HPDE6-E6E7 (cell line): ENCODE results near the gene SLC52A1.
"Not testable (repeated sequence)": the region's sequence is repeated elsewhere in the genome, so short reads cannot be mapped to it uniquely, and the experiment has no call there.

ENCODE experiments used
- DNase-seq: peaks from one replicate; pipeline ENCODE4 v3.0.0; 2011; ENCODE audit warnings: missing footprints; ENCODE audit errors: extremely low spot score

SLC52A1 gene

DNA sequence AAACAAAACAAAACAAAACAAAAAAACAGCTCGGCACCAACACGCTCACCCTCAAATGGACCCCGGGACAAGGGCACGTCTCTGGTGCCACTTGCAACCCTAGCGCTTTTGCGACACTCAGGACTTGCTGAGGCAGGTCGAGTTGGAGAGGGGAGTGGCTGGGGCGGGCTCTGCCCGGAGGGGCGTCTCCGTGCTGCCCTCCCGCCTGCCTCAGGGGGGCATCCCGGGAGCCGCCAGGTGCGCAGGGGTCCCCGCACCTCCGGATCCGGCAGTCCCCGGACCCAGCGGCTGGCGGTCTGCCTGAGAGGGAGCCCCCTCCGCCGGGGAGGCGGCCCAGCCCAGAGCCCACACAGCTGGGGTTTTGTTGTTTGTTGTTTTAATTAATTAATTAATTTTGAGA, at the start of gene SLC52A1:
SLC52A1 (minus strand) TSS at position 112 of the 400 bp plus-strand sequence. CDS start 820 bp downstream, outside the sequence.
- DNase-seq: no peak

DNA sequence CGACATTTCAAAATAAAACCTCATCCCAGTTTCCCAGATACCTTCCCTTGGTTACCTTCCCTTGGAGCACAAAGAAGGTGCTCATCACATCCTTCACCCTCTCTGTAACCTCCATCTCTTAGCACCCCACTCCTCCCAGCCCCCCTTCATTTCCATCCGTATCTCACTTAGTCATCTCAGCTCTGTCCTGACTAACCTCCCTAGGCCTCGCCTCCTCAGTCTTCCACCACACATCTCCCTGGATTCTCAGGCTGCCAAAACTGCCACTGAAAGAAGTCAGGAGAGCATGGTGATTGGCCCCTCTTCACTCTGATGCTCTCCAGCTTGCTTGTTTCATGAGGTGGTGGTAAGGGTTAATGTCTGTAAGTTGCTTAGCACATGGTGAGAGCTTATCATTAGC, 45.4 kb upstream of the SLC52A1 start:
- no peak for DNase-seq

DNA sequence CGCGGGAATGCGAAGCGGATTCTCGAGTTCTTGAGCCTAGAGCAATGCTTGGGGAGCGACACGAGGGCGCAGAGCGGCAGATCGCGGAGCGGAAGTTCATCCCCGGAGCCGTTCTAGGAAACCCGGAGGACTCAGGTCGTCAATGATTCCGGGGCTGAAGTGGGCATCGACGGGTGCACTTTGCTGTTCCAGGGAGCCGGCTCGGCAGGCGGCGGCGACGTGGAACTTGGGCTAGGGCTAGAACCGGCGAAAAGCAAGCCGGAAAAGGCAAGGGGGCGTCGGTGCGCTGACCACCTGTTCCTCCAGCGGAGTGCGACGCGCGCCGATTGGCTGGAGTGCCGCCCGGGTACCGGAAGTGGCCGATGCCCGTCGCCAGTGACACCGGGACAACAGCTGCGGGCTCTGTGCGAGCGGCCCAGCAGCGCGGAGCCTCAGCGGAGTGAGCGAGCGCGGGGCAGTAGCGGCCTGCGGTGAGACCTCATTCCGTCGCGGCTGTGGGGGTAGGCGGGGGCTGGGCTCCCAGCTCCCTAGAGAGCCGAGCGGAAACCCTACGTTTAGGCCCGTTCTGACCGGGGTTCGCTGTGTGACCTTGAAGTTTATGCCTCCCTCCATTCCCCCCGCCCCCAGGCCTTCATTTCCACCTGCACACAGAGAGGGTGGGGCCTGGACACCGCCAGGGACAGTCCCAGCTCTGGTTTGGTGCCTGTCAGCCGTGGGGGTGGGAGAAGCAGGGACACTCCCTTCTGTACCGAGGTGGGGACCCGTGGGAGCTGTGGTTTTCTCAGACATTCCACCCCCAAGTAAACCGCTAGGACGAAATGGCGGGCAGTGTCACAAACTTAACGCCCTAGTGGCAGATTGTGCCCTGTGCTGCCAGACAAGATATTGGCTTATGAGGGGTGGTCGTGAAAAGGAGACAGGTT, 43.1 kb upstream of the SLC52A1 start, which contains the start of gene ZFP3:
ZFP3 (plus strand) TSS at position 362 of the 923 bp plus-strand sequence. CDS start 13,038 bp downstream, outside the sequence.
- peak; percentile 63 for DNase-seq

DNA sequence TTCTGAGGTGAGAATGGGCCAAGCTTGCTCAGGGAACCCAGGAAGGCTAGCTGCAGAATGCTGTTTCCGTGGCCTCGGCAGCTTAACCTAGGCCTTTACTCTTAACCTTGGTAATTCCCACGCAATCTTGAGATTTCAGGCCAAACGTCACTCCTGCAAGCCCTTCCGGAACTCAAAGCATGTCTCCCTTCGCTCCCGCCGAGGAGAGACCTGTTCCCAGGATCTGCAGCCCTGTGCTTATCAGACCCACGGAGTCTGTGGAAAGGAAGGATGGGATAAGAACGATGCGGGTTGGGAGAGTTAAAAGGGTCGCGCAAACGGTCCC, 42.5 kb upstream of the SLC52A1 start:
- no peak for DNase-seq

DNA sequence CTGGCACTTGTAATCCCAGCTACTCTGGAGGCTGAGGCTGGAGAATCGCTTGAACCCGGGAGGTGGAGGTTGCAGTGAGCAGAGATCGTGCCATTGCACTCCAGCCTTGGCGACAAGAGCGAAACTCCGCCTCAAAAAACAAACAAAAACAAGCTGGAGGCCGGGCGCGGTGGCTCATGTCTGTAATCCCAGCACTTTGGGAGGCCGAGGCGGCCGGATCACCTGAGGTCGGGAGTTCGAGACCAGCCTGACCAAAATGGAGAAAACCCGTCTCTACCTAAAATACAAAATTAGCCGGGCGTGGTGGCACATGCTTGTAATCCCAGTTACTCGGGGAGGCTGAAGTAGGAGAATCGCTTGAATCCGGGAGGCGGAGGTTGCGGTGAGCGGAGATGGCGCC, 42.0 kb upstream of the SLC52A1 start:
- not testable (repeated sequence) for DNase-seq

DNA sequence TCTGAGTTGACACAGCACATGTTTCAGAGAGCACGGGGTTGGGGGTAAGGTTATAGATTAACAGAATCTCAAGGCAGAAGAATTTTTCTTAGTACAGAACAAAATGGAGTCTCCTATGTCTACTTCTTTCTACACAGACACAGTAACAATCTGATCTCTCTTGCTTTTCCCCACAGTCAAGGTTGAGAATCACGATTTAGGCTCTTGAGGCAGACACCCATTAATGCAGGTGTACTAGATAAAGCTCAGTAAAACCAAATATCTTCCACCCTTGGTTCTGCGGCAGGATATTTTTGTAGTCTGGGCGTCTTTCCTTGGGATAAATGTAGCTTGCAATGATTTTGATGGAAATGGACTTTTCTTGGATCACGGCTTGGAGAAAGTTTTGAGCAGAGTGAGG, 40.2 kb upstream of the SLC52A1 start:
- DNase-seq: not testable (repeated sequence)

DNA sequence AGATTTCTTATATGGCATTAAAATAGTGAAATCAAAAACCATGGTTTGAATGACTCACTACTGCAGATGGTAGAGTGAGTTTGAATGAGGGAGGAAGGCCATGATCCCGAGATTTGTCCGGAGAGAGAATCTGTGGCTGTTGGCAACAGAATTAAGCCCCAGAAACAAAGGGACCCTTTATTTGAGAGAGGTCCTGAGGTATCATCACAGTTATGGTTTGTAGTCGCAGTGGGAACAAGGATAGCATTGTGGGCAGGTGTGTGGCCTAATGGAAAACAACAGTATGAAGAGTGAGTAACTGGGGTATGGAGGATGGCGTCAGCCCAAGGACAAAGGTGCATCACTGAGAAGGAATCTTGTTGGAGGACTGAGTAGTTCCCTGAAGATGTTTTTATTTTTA, 34.5 kb upstream of the SLC52A1 start:
- DNase-seq: peak; percentile 26

DNA sequence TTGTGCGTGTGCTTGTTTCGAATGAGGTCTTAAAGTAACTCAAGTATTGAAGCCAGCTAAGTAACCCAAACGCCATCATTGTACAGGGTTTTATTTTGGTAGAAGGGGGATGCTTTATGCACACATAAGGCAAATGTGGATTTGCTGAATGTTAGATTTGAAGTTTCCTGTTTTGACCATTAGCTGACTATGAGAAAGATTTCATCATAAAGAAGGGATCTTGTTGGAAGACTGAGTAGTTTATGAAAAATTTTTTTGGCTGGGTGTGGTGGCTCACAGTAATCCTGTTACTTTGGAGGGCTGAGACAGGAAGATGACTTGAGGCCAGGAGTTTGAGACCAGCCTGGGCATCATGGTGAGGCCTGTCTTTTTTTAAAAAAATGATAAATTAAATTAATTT, 33.0 kb upstream of the SLC52A1 start:
- DNase-seq: no peak

DNA sequence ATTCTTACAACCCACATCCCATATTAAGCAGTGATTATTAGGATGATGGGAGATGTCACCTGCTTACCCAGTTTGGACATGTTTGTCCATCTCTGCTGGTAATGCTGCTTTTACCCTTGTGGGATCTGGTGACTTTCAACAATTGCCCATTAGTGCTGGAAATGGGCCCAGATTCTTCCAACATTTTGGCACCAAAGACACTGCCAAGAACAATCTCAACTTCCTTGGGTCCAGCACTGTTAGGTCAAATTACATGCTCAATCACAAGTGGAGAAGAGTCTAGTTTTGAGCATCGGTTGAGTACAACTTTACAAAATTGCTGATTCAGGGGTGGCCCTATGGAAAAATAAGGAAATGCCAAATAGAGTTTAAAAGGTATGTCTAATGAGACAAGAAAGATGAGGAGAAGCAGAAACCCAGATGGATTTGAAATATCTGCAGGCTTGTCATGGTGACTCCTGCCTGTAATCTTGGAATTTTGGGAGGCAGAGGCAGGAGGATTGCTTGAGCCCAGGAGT, 30.1 kb upstream of the SLC52A1 start:
- no peak for DNase-seq

DNA sequence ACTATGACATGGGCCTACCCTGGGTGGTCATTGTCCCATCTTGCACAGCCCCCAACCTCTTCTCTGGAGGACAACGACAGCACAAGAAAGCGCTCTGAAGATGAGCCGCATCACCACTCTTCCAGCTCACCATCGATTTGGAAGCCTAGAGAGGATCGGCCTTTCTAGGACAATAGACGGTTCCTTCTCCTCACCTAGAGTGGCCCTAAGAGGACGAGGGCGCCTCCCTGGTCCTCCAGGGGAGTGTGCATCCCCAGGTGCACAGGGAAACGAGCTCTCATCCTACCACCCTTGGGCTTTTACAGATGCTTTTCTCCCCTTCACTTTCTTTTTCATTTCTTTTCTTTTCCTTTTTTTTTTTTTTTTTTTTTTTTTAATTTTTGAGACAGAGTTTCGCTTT, 20.3 kb upstream of the SLC52A1 start:
- DNase-seq: no peak

DNA sequence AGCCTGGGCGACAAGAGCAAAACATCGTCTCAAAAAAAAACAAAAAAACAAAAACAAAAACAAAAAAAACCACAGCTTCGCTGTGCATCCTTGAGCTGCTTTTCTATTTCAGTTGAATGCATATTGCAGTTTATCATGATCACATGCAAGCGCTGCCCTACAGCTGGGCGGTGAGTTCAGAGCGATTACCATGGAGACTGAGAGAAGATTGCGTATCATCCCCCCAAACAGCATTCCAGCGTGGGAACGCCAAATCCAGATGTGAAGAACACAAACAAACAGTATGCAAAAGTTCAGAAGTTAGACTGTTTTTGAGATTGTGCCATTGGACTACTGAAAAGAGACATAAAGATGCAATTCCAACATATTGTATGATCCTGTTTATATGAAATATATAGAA, 15.1 kb upstream of the SLC52A1 start:
- DNase-seq: no peak

DNA sequence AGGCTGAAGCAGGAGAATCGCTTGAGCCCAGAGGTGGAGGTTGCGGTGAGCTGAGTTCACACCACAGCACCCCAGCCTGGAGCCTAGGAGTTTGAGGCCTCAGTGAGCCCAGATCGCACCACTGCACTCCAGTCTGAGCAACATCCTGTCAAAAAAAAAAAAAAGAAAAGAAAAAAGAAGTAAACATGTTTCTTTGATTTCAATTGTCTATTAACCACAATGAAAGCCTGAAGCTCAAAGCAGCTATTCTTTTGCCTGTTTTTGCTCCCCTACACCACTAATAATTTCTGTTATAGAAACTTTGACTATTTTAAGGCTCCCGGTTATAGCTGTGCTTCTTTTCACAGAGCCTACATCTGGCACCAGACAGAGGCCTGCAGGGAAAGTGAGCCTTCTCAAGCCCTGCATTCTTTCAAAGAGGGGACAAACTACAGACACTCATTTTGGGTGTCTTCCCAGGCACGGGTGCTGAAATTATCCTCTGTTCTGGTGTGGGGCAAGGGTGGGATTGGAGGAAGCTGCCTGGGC, 14.2 kb upstream of the SLC52A1 start:
- no peak for DNase-seq

DNA sequence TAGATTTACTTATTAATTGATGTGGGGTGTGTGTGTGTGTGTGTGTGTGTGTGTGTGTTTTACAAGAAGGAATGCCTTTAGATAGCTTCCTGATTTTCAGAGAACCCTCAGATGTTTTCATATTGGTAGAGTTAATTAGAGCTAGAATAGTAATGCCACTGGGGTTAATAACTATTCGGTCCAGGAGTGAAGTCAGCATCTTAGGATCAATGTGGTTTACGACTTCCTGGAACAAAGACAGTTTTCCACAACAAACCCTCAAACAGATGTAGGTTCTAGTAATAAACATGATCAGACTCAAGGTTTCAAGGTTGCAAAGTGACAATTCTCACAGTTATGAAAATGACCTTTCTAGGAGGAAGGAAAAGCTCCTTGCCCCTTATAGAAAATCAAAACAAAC, 12.2 kb upstream of the SLC52A1 start:
- no peak for DNase-seq

DNA sequence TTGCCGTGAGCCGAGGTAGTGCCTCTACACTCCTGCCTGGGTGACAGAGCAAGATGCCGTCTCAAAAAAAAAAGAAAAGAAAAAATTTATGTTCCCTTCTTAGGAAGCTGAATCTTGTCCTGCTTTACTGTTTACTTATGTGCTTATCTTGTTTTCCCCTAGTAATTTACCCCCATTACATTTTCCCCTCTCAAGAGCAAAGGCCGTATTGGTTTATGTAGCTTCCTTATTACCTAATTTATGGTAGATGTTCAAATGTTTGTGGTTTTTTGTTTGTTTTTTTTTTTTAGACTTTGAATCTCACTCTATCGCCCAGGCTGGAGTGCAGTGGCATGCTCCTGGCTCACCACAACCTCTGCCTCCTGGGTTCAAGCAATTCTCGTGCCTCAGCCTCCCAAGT, 10.3 kb upstream of the SLC52A1 start:
- no peak for DNase-seq

DNA sequence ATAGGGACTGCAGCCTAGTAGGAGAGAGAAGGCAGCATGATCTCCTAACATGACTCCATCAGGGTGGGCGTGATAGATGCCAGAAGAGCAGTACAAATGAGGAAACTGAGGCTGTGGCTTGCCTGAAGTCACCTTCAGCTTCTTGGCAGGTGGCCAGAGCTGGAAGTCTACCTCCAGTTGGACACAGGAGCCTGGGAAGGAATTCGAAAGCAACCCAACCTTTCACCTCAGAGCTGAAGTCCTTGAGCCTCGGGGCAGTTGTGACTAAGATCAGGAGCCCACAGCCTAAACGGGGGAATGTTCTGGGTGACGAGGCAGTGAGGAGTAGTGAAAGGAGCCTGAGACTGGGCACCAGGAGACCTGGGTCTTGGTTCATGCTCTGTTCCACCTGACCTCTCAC, 9.4 kb upstream of the SLC52A1 start:
- no peak for DNase-seq

DNA sequence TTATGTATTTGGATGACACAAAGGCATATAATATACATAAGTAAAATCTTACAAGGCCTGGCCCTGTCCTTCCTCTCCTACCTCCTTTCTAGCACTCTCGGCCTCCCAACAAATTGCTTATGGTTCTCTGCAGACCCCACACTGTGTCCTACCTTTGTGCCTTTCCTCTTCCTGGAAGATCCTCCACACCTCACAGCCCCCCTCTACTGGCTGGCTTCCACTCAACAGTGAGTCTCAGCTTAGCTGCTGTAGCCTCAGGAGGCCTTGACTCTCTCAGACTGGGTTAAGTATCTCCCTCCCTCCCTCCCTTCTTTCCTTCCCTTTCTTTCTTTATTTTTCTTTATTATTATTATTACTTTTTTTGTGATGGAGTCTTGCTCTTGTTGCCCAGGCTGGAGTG, 8.3 kb upstream of the SLC52A1 start:
- no peak for DNase-seq

DNA sequence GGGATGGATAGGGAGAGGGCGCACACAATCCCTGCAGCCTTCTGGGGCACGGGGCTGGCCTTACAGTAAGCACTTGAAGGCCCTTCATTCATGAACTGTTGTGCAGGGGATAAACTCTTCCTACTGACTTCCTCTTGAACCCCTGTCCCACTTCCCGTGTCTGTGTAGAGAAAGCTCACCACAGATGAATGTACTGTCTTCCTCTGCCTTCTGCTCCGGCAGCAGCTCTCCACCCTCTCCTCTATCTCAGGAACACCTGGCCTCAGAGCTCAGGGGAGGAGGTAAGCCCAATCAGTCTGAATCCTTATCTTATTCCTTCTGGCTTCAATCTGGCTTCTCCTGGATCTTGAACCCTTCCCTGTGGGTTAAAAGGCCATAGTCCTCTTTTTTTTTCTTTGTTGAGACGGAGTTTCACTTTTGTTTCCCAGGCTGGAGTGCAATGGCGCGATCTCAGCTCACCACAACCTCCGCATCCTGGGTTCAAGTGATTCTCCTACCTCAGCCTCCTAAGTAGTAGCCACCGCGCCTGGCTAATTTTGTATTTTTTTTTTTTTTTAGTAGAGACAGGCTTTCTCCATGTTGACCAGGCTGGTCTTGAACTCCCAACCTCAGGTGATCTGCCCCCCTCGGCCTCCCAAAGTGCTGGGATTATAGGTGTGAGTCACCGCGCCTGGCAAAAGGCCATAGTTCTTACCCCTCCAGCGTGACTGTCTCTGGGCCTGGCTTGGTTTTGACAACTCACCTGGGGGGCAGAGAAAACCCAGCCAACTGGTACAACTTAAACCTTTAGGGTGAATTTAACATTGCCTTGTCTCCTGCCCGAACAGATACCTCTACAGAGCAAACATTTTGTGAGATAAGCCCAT, 7.2 kb upstream of the SLC52A1 start:
- no peak for DNase-seq

DNA sequence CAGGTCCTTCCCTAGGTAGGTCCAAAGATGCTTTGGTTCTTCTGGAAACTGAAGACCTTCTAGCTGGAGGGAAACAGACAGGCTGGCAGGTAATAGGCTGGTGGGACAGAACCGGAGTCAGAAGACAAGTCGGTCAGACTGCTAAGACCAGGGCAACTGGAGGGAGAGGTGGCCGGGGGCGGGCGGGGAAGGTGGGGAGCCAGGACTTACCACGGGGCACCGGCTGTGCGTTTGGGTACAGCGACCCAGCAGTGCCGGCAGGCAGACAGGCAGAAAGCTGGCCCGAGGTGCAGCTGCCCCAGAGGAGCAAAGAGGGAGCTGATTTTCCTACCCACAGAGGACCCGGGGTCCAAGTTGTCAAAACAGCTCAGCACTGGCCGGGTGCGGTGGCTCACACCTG, 575 bp downstream of the SLC52A1 start:
- no peak for DNase-seq

DNA sequence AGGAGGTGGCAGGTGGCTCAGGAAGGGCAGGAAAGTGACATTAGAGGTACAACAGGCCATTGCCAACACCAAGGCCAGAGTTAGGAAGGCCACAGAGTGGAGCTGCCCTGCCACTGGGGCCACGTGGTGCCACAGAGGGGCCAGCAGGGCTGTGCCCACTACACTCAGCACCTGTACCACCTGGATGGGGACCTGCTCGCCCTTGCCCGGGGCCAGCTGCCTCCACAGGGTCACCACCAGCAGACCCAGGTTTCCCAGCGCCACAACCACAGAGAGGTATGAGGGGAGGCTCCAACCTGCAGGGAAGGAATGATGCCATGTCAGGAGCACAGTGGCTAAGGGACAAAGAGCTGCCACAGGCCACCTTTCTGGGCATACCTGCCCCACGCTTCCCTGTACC, 1.2 kb downstream of the SLC52A1 start:
- DNase-seq: no peak

DNA sequence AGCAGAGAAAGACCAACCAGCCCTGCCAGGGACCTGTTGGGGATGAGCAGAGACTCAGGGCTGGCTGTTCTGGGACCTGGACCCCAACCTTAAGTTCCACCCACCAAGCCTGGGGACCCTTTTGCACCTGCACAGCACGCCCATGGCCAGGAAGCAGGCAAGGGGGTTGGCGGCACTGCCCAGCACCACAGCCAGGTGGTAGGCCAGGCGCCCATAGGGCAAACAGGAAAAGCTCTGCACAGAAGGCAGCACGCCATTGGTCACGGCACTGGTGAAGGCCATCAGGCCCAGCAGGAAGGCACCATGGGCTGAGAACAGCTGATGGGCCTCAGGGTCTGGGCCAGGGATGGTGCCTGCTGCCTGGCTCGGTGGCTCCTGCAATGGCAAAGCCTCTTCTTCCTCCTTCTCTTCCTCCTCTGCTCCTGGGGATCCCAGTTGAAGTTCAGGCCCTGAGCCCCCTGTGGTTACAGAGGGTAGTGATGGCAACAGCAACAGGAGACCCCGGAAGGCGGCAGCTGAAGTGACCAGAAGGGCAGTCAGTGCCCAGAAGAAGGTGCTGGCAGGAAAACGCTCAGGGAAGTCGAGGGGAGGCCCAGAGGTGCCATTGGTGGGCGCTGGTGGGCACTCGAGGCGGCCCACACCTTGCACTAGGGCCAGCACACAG, 1.7 kb downstream of the SLC52A1 start:
- DNase-seq: no peak

DNA sequence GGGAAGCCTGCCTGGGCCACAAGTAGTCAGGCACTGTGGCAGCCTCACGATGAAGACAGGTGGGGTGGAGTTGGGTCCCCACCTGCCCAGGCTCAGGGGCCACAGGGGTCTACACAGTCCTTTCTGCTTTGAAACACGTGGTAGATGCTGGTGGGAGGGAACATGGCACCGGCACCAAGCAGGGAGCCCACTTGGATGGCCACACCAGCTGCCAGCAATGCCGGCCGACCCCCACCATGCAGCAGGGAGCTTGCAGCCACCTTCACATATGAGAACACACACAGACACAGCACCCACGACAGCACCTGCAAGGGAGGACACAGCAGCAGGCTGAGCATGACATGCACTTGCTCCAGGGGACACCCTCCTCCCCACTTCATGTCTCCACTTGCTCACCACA, 2.4 kb downstream of the SLC52A1 start:
- no peak for DNase-seq
